WTC11 (cell line): ENCODE measurements around the gene TSPAN31.

Experiments used
- CTCF ChIP-seq: fragments of 200-600 bp; IDR thresholded peaks from 2 replicates; pipeline ENCODE4 v1.8.0; 2022; ENCODE audit warnings: antibody characterized with exemption
- ELF4 ChIP-seq: sonication (generic); formaldehyde crosslinking; IDR thresholded peaks from 2 replicates; pipeline ENCODE4 v1.8.1; 2022; ENCODE audit warnings: low read depth, mild to moderate bottlenecking, moderate library complexity, missing genetic modification reagents
- MLX ChIP-seq: sonication (generic); formaldehyde crosslinking; IDR thresholded peaks from 2 replicates; pipeline ENCODE4 v1.8.1; 2023; ENCODE audit warnings: mild to moderate bottlenecking, missing genetic modification reagents, moderate library complexity
- PREB ChIP-seq: sonication (generic); formaldehyde crosslinking; IDR thresholded peaks from 2 replicates; pipeline ENCODE4 v1.8.1; 2022; ENCODE audit warnings: mild to moderate bottlenecking, missing genetic modification reagents, moderate library complexity, borderline replicate concordance
- RELA ChIP-seq: sonication (generic); formaldehyde crosslinking; IDR thresholded peaks from 2 replicates; pipeline ENCODE4 v1.8.1; 2022; ENCODE audit warnings: missing genetic modification reagents, mild to moderate bottlenecking, borderline replicate concordance
- SP1 ChIP-seq: sonication (generic); formaldehyde crosslinking; conservative IDR thresholded peaks from 2 replicates; pipeline ENCODE4 v1.8.1; 2022; ENCODE audit warnings: missing genetic modification reagents
- USF1 ChIP-seq: sonication (generic); formaldehyde crosslinking; IDR thresholded peaks from 2 replicates; pipeline ENCODE4 v1.8.0; 2022; ENCODE audit warnings: mild to moderate bottlenecking, missing genetic modification reagents
- ZNF281 ChIP-seq: sonication (generic); formaldehyde crosslinking; IDR thresholded peaks from 2 replicates; pipeline ENCODE4 v1.8.0; 2023; ENCODE audit warnings: mild to moderate bottlenecking, missing genetic modification reagents
- TF ChIP-seq, protein P1 (sequence below): sonication (generic); formaldehyde crosslinking; IDR thresholded peaks from 2 replicates; pipeline ENCODE4 v1.8.1; 2022; ENCODE audit warnings: mild to moderate bottlenecking, moderate library complexity, missing genetic modification reagents
- TF ChIP-seq, protein P2 (sequence below): sonication (generic); formaldehyde crosslinking; IDR thresholded peaks from 2 replicates; pipeline ENCODE4 v1.8.1; 2022; ENCODE audit warnings: low read depth, missing genetic modification reagents, borderline replicate concordance
- TF ChIP-seq, protein P3 (sequence below): sonication (generic); formaldehyde crosslinking; IDR thresholded peaks from 2 replicates; pipeline ENCODE4 v1.8.0; 2022; ENCODE audit warnings: mild to moderate bottlenecking, missing genetic modification reagents

GRCh38 chr12:57745485-57745881 lies 644 bp downstream of the TSPAN31 start:
- TF ChIP-seq CTCF (no peak), RELA (no peak), USF1 (CRISPR knock-in tag) (no peak), MLX (no peak), ZNF281 (CRISPR knock-in tag) (no peak), PREB (CRISPR knock-in tag) (no peak), SP1 (CRISPR knock-in tag) (no peak), ELF4 (CRISPR knock-in tag) (no peak)
- TF ChIP-seq, protein P1, sequence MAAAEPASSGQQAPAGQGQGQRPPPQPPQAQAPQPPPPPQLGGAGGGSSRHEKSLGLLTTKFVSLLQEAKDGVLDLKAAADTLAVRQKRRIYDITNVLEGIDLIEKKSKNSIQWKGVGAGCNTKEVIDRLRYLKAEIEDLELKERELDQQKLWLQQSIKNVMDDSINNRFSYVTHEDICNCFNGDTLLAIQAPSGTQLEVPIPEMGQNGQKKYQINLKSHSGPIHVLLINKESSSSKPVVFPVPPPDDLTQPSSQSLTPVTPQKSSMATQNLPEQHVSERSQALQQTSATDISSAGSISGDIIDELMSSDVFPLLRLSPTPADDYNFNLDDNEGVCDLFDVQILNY (CRISPR knock-in tag) = no peak
- TF ChIP-seq, protein P2, sequence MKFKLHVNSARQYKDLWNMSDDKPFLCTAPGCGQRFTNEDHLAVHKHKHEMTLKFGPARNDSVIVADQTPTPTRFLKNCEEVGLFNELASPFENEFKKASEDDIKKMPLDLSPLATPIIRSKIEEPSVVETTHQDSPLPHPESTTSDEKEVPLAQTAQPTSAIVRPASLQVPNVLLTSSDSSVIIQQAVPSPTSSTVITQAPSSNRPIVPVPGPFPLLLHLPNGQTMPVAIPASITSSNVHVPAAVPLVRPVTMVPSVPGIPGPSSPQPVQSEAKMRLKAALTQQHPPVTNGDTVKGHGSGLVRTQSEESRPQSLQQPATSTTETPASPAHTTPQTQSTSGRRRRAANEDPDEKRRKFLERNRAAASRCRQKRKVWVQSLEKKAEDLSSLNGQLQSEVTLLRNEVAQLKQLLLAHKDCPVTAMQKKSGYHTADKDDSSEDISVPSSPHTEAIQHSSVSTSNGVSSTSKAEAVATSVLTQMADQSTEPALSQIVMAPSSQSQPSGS (CRISPR knock-in tag) = no peak
- TF ChIP-seq, protein P3, sequence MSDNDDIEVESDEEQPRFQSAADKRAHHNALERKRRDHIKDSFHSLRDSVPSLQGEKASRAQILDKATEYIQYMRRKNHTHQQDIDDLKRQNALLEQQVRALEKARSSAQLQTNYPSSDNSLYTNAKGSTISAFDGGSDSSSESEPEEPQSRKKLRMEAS = no peak
